Superior temporal gyrus (tissue), 1 donor: ENCODE measurements around the gene FADD.
"Not testable (repeated sequence)": the region's sequence is repeated elsewhere in the genome, so short reads cannot be mapped to it uniquely, and the experiment has no call there.

Experiments
- DNase-seq: peaks from one replicate; pipeline ENCODE4 v3.0.0-alpha.2; 2016; ENCODE audit errors: extremely low spot score

The FADD gene

DNA sequence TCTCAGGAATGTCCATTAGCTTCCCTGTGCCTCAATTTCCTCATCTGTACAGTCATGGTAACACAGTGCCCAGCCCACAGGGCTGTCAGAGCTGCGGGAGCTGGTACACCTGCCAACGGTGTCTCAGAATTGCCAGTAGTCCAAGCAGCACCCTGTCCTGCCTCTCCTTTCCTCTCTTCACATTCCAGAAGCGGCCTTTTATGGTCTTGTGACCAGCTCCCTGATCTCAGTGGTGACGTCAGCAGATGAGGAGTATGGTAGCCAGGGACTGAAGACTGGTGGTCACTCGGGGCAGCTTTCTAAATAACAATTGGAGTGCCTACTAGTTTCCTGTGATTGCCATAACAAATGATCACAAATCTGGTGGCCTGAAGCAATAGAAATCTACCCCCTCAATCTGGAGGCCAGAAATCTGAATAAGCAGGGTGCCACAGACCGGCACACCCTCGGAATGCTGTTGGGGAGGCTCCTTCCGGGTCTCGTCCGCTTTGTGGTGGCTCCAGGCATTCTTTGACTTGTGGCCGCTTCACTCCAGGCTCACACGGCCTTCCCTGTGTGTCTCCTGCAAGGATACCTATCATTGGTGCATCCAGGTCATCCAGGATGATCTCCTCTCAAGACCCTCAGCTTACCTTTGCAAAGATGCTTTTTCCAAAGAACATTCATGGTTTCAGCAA, 2.1 kb downstream of the FADD start:
- no peak for DNase-seq

DNA sequence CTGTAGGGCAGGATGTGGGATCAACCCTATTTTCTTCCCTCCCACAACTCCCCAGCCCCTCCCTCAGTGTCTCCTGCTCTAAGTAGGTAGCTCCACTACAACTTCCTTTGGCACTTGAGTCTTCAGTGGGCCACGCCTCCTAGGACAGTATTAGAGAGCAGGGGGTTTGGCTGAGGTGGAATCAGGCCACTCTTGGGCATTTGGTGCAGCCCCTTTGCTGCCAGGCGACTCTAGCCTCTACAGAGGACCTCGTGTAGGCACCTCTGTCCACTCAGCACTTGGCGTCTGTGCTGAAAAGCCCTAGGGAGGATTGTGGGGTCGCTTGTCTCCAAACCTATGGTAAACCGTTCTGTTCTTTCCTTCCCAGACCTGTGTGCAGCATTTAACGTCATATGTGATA, 2.7 kb downstream of the FADD start:
- DNase-seq = no peak

DNA sequence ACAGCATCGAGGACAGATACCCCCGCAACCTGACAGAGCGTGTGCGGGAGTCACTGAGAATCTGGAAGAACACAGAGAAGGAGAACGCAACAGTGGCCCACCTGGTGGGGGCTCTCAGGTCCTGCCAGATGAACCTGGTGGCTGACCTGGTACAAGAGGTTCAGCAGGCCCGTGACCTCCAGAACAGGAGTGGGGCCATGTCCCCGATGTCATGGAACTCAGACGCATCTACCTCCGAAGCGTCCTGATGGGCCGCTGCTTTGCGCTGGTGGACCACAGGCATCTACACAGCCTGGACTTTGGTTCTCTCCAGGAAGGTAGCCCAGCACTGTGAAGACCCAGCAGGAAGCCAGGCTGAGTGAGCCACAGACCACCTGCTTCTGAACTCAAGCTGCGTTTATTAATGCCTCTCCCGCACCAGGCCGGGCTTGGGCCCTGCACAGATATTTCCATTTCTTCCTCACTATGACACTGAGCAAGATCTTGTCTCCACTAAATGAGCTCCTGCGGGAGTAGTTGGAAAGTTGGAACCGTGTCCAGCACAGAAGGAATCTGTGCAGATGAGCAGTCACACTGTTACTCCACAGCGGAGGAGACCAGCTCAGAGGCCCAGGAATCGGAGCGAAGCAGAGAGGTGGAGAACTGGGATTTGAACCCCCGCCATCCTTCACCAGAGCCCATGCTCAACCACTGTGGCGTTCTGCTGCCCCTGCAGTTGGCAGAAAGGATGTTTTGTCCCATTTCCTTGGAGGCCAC, 3.3 kb downstream of the FADD start:
- DNase-seq = no peak

DNA sequence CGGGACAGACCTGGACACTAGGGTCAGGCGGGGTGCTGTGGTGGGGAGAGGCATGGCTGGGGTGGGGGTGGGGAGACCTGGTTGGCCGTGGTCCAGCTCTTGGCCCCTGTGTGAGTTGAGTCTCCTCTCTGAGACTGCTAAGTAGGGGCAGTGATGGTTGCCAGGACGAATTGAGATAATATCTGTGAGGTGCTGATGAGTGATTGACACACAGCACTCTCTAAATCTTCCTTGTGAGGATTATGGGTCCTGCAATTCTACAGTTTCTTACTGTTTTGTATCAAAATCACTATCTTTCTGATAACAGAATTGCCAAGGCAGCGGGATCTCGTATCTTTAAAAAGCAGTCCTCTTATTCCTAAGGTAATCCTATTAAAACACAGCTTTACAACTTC, 3.9 kb downstream of the FADD start:
- no peak for DNase-seq

GRCh38 chr11:70207531-70208131, 4.5 kb downstream of the FADD start:
- no peak for DNase-seq

GRCh38 chr11:70209391-70209912, 6.4 kb downstream of the FADD start:
- DNase-seq = no peak

GRCh38 chr11:70210051-70210501, 7.0 kb downstream of the FADD start:
- no peak for DNase-seq

GRCh38 chr11:70210530-70210929, 7.4 kb downstream of the FADD start:
- DNase-seq = no peak

- no peak for DNase-seq
These were observed 9.2 kb downstream of the FADD start for GRCh38 chr11:70212227-70212811.

- not testable (repeated sequence) for DNase-seq
These were observed 14.3 kb downstream of the FADD start for GRCh38 chr11:70217388-70217787.

GRCh38 chr11:70218076-70218475, 15.0 kb downstream of the FADD start:
- DNase-seq = not testable (repeated sequence)

DNA sequence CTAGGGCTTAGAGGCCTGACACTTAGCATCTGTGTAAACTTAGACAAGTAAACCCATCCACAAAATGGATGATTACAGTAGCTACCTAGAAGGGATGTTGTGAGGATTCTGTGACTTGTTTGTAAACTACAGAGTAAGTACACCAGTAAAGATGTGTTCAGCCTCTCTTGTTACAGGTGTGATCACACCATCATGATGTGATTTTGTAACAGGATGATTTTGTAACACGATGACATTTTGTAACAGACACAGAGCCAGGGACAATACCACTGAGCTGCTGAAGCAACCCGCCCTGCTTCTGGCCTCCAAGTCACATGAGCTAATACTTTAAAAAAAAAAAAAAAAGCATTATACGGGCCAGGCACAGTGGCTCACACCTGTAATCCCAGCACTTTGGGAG, 17.0 kb downstream of the FADD start:
- DNase-seq = no peak

DNA sequence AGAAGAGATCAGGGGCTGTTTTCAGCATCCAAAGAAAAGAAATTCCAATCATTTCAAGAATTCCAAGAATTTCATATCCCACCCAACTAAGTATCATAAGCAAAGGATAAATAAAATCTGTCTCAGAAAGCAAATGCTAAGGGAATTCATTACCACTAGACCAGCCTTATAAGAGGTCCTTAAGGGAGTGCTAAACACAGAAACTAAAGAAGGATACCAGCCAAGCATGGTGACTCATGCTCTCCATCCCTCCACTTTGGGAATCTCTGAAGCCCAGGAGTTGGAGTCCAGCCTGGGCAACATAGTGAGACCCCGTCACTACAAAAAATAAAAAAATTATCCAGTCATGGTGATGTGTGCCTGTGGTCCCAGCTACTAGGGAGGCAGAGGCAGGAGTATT, 17.8 kb downstream of the FADD start:
- DNase-seq = no peak

DNA sequence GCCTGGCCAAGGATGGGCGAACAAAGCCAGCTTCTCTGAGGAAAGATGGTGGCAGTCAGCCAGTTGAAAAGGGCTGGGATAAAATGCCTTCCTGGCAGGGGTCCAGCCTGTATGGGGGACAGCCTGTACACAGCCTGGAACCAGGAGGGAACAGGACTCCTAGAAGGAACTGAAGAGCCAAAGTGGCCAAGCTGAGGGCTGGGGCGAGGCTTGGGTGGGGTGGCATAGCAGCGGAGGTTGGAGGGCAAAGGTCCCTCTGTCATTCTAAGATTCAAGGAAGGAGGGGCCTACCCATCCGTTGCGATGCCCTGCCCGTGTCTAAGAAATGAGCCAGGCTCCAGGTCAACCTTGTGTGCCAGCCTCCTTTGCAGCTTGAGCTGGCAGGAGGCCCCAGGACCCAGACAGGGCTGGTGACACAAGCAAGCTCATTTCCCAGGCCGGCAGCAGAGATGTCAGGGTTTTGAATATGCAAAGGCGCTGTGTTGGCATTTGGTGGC, 22.6 kb downstream of the FADD start:
- DNase-seq = no peak

- DNase-seq = no peak
These were observed 23.1 kb downstream of the FADD start for GRCh38 chr11:70226183-70226582.

DNA sequence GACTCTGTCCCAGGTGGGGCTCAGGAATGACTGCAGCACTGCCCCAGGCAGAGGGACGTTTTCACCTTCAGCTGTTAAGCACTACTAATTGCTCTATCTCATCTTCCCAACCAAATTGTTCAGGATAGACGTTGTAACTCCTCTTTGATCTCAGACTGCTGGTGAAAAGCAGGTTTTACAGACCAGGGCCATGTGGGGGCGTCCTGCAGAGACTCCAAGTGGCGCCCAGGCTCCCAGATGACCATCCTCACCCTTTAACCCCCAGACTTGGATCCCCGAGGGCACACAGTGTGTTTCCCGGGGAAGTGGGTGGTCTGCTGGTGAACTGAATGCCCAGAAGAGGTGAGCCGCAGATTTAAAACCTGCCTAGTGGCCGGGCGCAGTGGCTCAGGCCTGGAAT, 23.9 kb downstream of the FADD start:
- DNase-seq = no peak

- no peak for DNase-seq
These were observed 26.6 kb downstream of the FADD start for GRCh38 chr11:70229737-70230136.

GRCh38 chr11:70230151-70230839, 27.2 kb downstream of the FADD start:
- no peak for DNase-seq

DNA sequence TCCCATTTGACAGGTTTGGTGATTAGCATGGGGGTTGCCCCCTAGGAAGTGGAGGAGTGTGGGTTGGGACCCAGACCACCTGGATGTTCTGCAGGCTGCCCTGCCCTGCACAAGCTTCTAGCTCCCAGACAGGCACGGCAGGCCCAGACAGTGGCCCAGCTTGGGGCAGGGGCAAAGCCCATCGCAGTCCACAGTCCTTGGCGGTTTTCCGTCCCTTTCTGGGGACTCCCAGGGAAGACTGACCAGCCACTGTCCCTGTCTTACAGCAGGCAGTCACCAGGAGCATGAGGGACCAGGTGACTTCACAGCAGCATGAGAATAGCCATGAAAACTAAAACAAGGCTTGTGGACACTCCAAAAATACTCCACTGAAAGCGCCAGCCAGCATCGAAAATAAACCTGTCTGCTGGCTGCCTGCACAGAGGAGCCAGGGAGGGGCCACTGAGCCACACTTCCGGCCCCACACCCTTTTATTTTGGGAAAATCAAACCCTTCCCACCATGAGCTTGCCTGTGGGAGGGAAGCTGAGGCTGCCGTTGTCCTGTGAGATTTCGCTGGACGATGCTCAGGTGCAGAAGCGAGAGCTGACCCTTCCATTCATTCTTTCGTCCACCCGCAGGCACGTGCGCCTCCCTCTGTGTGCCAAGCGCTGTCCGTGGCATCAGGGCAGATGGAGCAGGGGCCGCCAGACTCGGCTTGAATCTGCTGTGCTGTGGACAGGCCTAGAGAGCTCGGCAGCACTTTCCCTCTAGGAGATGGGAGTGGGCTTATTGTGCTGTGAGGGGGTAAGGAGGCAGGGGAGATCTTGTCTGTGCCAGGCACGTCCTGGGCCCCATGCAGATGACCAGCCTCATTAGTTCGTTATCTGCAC, 28.0 kb downstream of the FADD start:
- DNase-seq = no peak

DNA sequence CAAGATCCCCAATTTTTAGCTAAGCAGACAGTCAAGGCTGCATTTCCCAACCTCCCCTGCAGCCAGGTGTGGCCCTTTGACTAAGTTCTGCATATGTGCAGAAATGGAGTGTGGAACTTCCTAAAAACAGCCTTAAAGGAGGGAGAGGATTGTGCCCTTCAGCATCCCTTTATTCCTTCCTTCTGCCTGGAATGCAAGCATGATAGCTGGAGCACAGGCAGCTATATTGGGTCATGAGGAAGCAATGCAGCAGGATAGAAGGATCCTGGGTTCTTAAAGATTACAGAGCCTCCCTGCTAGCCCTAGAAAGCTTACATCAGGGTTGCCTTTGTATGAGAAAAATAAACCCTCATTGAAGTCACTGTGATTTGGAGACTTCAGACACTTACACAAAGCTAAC, 29.9 kb downstream of the FADD start:
- DNase-seq = no peak

DNA sequence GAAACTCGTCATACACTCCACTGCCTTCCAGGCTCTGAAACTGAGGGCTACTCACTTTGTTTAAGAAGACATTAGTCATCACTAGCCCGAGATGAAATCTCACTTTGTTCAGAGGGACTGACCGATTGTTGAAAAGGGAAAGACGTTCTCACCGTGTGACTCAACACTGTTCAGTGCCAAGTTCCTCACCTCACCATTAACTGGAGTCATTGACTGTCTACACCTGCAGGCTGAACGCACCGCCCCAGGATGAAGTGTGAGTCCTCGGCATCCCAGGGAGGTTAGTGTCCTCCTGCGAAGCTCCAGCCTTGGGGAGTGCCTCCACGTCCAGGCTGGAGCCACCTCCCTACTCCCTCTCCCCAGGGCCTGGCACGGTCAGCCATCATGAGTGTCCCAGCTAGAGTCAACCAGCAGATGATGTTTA, 30.4 kb downstream of the FADD start:
- no peak for DNase-seq
